NCI-H2227 (cell line): ENCODE measurements around the gene ARV1.
"Not testable (repeated sequence)": the region's sequence is repeated elsewhere in the genome, so short reads cannot be mapped to it uniquely, and the experiment has no call there.

Experiments used
- DNase-seq: peaks from one replicate; lab custom pipeline; 2025; ENCODE audit not compliant: unreplicated experiment; lab: John Stamatoyannopoulos, UW

Gene ARV1

DNA sequence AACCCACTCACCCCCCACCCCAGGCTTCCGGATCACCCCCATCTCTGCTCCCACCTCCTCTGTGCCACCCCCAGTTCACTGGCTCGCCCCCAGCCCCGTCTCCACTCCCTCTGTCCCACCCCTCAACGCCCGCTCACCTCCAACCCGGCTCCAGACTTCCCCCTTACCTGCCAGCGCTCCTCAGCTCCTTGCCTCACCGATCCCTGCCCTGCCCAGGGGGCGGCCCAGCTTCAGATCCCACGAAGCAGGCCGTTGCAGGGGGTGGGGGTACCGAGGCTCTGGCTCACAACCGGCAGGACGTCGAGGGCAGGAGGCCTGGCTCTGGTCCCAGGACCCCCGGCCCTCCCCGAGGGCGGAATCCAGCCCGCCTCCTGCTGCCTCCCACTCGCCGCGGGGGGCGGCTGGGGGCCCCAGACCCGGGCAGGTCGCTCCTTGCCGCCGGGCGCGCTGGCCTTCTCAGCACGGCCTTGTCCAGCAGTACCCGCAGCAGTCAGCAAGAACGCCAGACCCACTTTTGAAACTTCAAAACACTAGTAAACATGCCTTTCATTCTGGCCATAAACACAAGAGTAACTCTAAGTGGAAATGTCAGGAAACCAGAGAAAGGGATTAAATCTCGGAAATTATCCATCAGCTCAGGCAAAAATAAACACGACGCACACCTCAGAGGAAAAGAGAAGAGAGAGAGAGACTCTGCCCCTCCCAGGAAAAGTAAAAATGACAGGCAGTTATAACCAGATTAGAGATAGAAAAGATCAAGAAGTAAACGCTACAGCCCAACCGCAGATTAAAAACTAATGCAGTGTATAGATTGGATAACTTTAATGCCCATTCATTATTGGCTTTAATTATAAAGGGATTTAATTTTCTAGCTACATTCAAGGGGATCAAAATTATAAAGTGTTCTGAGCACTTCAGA is 62.2 kb downstream of the ARV1 start:
- DNase-seq: peak; percentile 12

DNA sequence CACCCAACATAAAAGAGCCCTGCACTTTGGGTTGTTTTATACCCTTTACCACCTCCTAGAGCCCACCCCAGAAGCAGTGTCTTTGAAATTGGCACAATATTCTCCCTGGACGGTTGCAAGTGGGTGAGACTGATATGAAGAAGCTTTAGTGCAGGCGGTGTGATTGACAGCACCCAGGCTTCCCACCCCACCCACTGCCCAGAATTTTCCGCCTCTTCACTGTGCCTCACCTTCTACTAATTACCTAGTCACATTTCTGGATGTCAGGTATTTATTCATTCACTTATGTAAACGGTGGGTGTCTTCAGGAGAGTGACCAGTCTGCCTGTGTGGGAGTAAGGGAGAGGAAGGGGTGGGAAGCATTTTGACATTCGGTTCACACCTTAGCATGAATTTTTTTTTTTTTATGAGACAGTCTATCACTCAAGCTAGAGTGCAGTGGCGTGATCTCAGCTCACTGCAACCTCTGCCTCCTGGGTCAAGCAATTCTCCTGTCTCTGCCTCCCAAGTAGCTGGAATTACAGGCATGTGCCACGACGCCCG is 62.9 kb downstream of the ARV1 start:
- DNase-seq: no peak

DNA sequence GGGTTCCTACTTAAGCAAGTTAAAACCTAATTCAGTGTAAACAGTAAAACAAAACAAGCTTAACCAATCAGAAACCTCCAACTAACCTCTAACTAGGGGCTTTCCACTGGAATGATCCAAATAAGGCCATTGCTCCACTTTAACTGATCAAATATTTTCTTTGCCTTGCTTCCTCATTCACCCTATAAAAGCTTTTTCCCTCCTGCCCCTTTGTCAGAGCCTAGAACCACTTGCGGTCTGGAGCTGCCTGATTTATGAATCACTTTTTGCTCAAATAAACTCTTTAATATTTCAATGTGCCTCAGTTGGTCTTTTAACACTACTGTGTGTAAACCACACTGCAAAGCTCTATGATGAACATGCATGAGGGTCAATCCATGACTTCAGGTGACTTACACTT is 65.7 kb downstream of the ARV1 start:
- DNase-seq: no peak

GRCh38 chr1:231045286-231045685 is 66.4 kb downstream of the ARV1 start:
- DNase-seq: no peak

DNA sequence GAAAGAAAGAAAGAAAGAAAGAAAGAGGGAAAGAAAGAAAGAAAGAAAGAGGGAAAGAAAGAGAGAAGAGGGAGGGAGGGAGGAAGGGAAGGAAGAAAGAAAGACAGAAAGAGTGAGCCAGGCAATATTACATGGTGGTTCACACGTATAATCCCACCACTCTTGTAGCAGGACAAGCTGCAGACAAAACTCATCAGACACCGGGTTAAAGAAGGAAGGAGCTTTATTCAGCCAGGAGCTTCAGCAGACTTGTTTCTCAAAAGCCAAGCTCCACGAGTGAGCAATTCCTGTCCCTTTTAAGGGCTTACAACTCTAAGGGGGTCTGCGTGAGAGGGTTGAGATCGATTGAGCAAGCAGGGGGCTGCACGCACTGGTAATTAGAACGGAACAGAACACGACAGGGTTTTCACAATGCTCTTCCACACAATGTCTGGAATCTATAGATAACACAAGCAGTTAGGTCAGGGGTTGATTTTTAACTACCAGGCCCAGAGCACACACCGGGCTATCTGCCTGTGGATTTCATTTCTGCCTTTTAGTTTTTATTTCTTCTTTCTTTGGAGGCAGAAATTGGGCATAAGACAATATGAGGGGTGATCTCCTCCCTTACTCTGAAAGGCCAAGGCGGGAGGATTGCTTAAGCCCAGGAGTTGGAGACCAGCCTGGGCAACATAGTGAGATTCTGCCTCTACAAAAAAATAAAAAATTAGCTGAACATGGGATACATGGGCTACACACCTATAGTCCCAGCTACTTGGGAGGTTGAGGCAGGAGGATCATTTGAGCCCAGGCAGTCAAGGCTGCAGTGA is 67.2 kb downstream of the ARV1 start:
- not testable (repeated sequence) for DNase-seq

DNA sequence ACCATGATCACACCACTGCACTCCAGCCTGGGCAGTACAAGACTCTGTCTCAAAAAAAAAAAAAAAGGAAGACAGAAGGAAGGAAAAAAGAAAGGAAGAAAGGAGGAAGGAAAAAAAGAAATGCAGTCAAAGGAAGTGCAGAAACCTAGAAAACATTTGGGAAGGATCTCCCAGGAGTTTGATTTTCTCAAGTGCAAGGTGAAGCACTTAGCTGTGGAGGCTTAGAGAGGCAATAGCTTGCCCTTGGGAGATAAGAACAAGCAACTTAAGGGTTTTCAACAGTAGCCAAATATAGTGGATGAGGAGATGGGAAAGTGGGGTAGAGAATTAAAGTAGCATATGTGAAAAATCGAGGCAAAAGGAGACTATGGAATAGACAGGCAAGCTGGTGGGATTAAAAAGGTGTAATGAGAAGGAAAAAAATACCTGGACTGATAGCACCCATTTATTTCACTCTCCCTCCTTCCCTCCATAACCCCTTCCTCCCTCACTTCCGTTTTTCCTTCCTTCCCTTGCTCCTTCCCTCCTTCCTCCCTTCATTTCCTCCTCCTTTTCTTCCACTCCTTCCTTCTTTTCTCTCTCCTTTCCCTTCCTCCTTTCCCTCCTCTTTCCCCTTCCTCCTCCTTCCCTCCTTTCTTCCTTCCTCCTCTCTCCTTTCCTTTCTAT is 68.0 kb downstream of the ARV1 start:
- DNase-seq: no peak

GRCh38 chr1:231047529-231047928 is 68.6 kb downstream of the ARV1 start:
- not testable (repeated sequence) for DNase-seq

- not testable (repeated sequence) for DNase-seq
Measured at GRCh38 chr1:231048419-231048818, 69.5 kb downstream of the ARV1 start.

GRCh38 chr1:231049121-231049979 is 70.5 kb downstream of the ARV1 start:
- DNase-seq: no peak
